ENCODE data around the gene ABCG2. TPM values are rescaled to one million over a fixed set of nuclear protein-coding genes. Genes with fewer than 3 reads are reported as not detected.
A peak's percentile ranks its signal among the peaks of the same experiment; 100 is the strongest.

ABCG2 gene
- total and polyA plus RNA-seq, 3 experiments from 2014 or later, result 0.54 to 1.4 (median 0.89) TPM

GRCh38 chr4:88093874-88094273, 64.6 kb downstream of the ABCG2 start:
- Histone ChIP-seq H3K4me3 (ENCODE audit: low read length) (no peak overlapping the region), H3K9me3 (ENCODE audit: low read length) (no peaks in the 10 kb centered on the region), H3K27me3 (ENCODE audit: insufficient read depth, low read length, poor library complexity, severe bottlenecking) (no peaks in the 10 kb centered on the region), H3K36me3 (ENCODE audit: insufficient read depth, low read length) (no peaks in the 10 kb centered on the region), H3K27ac (ENCODE audit: low read depth, low read length) (no peak overlapping the region), H3K4me1 (ENCODE audit: insufficient read depth, low read length) (no peaks in the 10 kb centered on the region)
- ChIA-PET POLR2A (no interaction called here), CTCF (no interaction called here)
- DNase-seq, result no peak
- Mint-ChIP-seq H3K9me3 (no peaks in the 10 kb centered on the region), H3K27ac (no peak overlapping the region), H3K27me3 (peaks cover 0 to 3% of the 10 kb centered on the region in 2 donors), H3K36me3 (no peaks in the 10 kb centered on the region), H3K4me3 (no peak overlapping the region), H3K4me1 (no peaks in the 10 kb centered on the region)

- no peaks in the 10 kb centered on the region for H3K36me3 ChIP-seq (ENCODE audit: insufficient read depth, low read length)
Observed at GRCh38 chr4:88091378-88091777, 67.1 kb downstream of the ABCG2 start.

GRCh38 chr4:88090898-88091297, 67.5 kb downstream of the ABCG2 start:
- Histone ChIP-seq H3K27ac (ENCODE audit: low read depth, low read length) (no peak overlapping the region), H3K4me1 (ENCODE audit: insufficient read depth, low read length) (no peaks in the 10 kb centered on the region), H3K4me3 (ENCODE audit: low read length) (no peak overlapping the region), H3K27me3 (ENCODE audit: insufficient read depth, low read length, poor library complexity, severe bottlenecking) (no peaks in the 10 kb centered on the region), H3K36me3 (ENCODE audit: insufficient read depth, low read length) (no peaks in the 10 kb centered on the region), H3K9me3 (ENCODE audit: low read length) (no peaks in the 10 kb centered on the region)
- ChIA-PET CTCF (no interaction called here), POLR2A (no interaction called here)
- Mint-ChIP-seq H3K36me3 (no peaks in the 10 kb centered on the region), H3K4me1 (no peaks in the 10 kb centered on the region), H3K9me3 (no peaks in the 10 kb centered on the region), H3K27ac (peak overlapping the region in 1 of 8 donors; percentile 29), H3K4me3 (no peak overlapping the region), H3K27me3 (peaks cover 0 to 6% of the 10 kb centered on the region in 2 donors)
- DNase-seq, result no peak

More at GRCh38 chr4:88091378-88091777, 67.1 kb downstream of the ABCG2 start:
- Mint-ChIP-seq H3K36me3 (no peaks in the 10 kb centered on the region), H3K9me3 (no peaks in the 10 kb centered on the region), H3K4me1 (no peaks in the 10 kb centered on the region), H3K27ac (peak overlapping the region in 1 of 8 donors; percentile 10), H3K27me3 (peaks cover 0 to 4% of the 10 kb centered on the region in 2 donors), H3K4me3 (no peak overlapping the region)
- ChIA-PET POLR2A (no interaction called here), CTCF (no interaction called here)
- no peak for DNase-seq
- no peaks in the 10 kb centered on the region for H3K9me3 ChIP-seq (ENCODE audit: low read length)
- H3K27me3 ChIP-seq (ENCODE audit: insufficient read depth, low read length, poor library complexity, severe bottlenecking), result no peaks in the 10 kb centered on the region
- no peak overlapping the region for H3K4me3 ChIP-seq (ENCODE audit: low read length)
- H3K4me1 ChIP-seq (ENCODE audit: insufficient read depth, low read length), result no peaks in the 10 kb centered on the region
- H3K27ac ChIP-seq (ENCODE audit: low read depth, low read length), result no peak overlapping the region

GRCh38 chr4:88087004-88087403, 71.4 kb downstream of the ABCG2 start:
- H3K27me3 ChIP-seq (ENCODE audit: insufficient read depth, low read length, poor library complexity, severe bottlenecking), result no peaks in the 10 kb centered on the region
- H3K9me3 Mint-ChIP-seq, result no peaks in the 10 kb centered on the region
- DNase-seq, result no peak
- peaks cover 0 to 3% of the 10 kb centered on the region in 2 donors for H3K27me3 Mint-ChIP-seq
- H3K4me3 ChIP-seq (ENCODE audit: low read length), result no peak overlapping the region
- H3K4me1 ChIP-seq (ENCODE audit: insufficient read depth, low read length), result no peaks in the 10 kb centered on the region
- ChIA-PET POLR2A (no interaction called here), CTCF (no interaction called here)
- H3K9me3 ChIP-seq (ENCODE audit: low read length), result no peaks in the 10 kb centered on the region
- no peak overlapping the region for H3K4me3 Mint-ChIP-seq
- H3K4me1 Mint-ChIP-seq, result no peaks in the 10 kb centered on the region
- peaks cover 0 to 1% (median 0%) of the 10 kb centered on the region in 3 donors for H3K36me3 Mint-ChIP-seq
- no peak overlapping the region for H3K27ac Mint-ChIP-seq
- H3K27ac ChIP-seq (ENCODE audit: low read depth, low read length), result no peak overlapping the region
- H3K36me3 ChIP-seq (ENCODE audit: insufficient read depth, low read length), result no peaks in the 10 kb centered on the region

- no peaks in the 10 kb centered on the region for H3K36me3 ChIP-seq (ENCODE audit: insufficient read depth, low read length)
- Mint-ChIP-seq H3K27ac (no peak overlapping the region), H3K36me3 (peaks cover 9 to 10% (median 9%) of the 10 kb centered on the region in 3 donors), H3K4me3 (no peak overlapping the region), H3K4me1 (no peaks in the 10 kb centered on the region), H3K27me3 (no peaks in the 10 kb centered on the region), H3K9me3 (no peaks in the 10 kb centered on the region)
- CTCF ChIA-PET, result no interaction called here
- no peak for DNase-seq
- no peak overlapping the region for H3K27ac ChIP-seq (ENCODE audit: low read depth, low read length)
- H3K4me1 ChIP-seq (ENCODE audit: insufficient read depth, low read length), result no peaks in the 10 kb centered on the region
- no peaks in the 10 kb centered on the region for H3K27me3 ChIP-seq (ENCODE audit: insufficient read depth, low read length, poor library complexity, severe bottlenecking)
- H3K9me3 ChIP-seq (ENCODE audit: low read length), result no peaks in the 10 kb centered on the region
- H3K4me3 ChIP-seq (ENCODE audit: low read length), result no peak overlapping the region
- POLR2A ChIA-PET, result no interaction called here
Observed at GRCh38 chr4:88080626-88081025, 77.8 kb downstream of the ABCG2 start.

GRCh38 chr4:88078579-88078978, 79.9 kb downstream of the ABCG2 start:
- no peaks in the 10 kb centered on the region for H3K9me3 ChIP-seq (ENCODE audit: low read length)
- Mint-ChIP-seq H3K27ac (no peak overlapping the region), H3K4me1 (no peaks in the 10 kb centered on the region), H3K4me3 (no peak overlapping the region), H3K36me3 (peaks cover 16 to 26% (median 17%) of the 10 kb centered on the region in 3 donors), H3K27me3 (no peaks in the 10 kb centered on the region), H3K9me3 (no peaks in the 10 kb centered on the region)
- no peaks in the 10 kb centered on the region for H3K36me3 ChIP-seq (ENCODE audit: insufficient read depth, low read length)
- no peak overlapping the region for H3K27ac ChIP-seq (ENCODE audit: low read depth, low read length)
- H3K4me1 ChIP-seq (ENCODE audit: insufficient read depth, low read length), result no peaks in the 10 kb centered on the region
- no peak for DNase-seq
- no peak overlapping the region for H3K4me3 ChIP-seq (ENCODE audit: low read length)
- no peaks in the 10 kb centered on the region for H3K27me3 ChIP-seq (ENCODE audit: insufficient read depth, low read length, poor library complexity, severe bottlenecking)
- ChIA-PET POLR2A (no interaction called here), CTCF (no interaction called here)

- H3K27me3 ChIP-seq (ENCODE audit: insufficient read depth, low read length, poor library complexity, severe bottlenecking), result no peaks in the 10 kb centered on the region
- no peaks in the 10 kb centered on the region for H3K27me3 Mint-ChIP-seq
- ChIA-PET POLR2A (no interaction called here), CTCF (no interaction called here)
- H3K9me3 Mint-ChIP-seq, result no peaks in the 10 kb centered on the region
- no peaks in the 10 kb centered on the region for H3K4me1 Mint-ChIP-seq
- H3K27ac Mint-ChIP-seq, result peak overlapping the region in 1 of 8 donors; percentile 70
- no peaks in the 10 kb centered on the region for H3K9me3 ChIP-seq (ENCODE audit: low read length)
- no peak for DNase-seq
- H3K4me3 Mint-ChIP-seq, result no peak overlapping the region
- no peaks in the 10 kb centered on the region for H3K4me1 ChIP-seq (ENCODE audit: insufficient read depth, low read length)
- no peak overlapping the region for H3K27ac ChIP-seq (ENCODE audit: low read depth, low read length)
- H3K36me3 Mint-ChIP-seq, result peaks cover 16 to 27% (median 17%) of the 10 kb centered on the region in 3 donors
- no peaks in the 10 kb centered on the region for H3K36me3 ChIP-seq (ENCODE audit: insufficient read depth, low read length)
- no peak overlapping the region for H3K4me3 ChIP-seq (ENCODE audit: low read length)
Observed at GRCh38 chr4:88077911-88078524, 80.4 kb downstream of the ABCG2 start.

GRCh38 chr4:88075336-88075735, 83.1 kb downstream of the ABCG2 start:
- peaks cover 3 to 6% (median 5%) of the 10 kb centered on the region in 5 donors for H3K9me3 Mint-ChIP-seq
- H3K4me1 Mint-ChIP-seq, result no peaks in the 10 kb centered on the region
- Histone ChIP-seq H3K36me3 (ENCODE audit: insufficient read depth, low read length) (no peaks in the 10 kb centered on the region), H3K27ac (ENCODE audit: low read depth, low read length) (no peak overlapping the region), H3K4me3 (ENCODE audit: low read length) (no peak overlapping the region), H3K27me3 (ENCODE audit: insufficient read depth, low read length, poor library complexity, severe bottlenecking) (no peaks in the 10 kb centered on the region), H3K9me3 (ENCODE audit: low read length) (no peaks in the 10 kb centered on the region), H3K4me1 (ENCODE audit: insufficient read depth, low read length) (no peaks in the 10 kb centered on the region)
- ChIA-PET POLR2A (no interaction called here), CTCF (no interaction called here)
- H3K27me3 Mint-ChIP-seq, result no peaks in the 10 kb centered on the region
- no peak overlapping the region for H3K4me3 Mint-ChIP-seq
- no peak overlapping the region for H3K27ac Mint-ChIP-seq
- no peak for DNase-seq
- H3K36me3 Mint-ChIP-seq, result peaks cover 32 to 47% (median 35%) of the 10 kb centered on the region in 3 donors

Measured in CD8-positive, alpha-beta memory T cell (primary cell).